ENCODE measurements around the gene SCN8A.
"Not testable (repeated sequence)": the region's sequence is repeated elsewhere in the genome, so short reads cannot be mapped to it uniquely, and the experiment has no call there.

Gene SCN8A

GRCh38 chr12:51625370-51625769 is 34.3 kb downstream of the SCN8A start:
- no peak for DNase-seq (ENCODE audit: low read depth)

GRCh38 chr12:51626115-51626514 is 35.1 kb downstream of the SCN8A start:
- DNase-seq (ENCODE audit: low read depth): no peak

- DNase-seq (ENCODE audit: low read depth): no peak
Observed at GRCh38 chr12:51626629-51627028, 35.6 kb downstream of the SCN8A start.

GRCh38 chr12:51630256-51630880 is 39.3 kb downstream of the SCN8A start:
- DNase-seq (ENCODE audit: low read depth): no peak

- no peak for DNase-seq (ENCODE audit: low read depth)
Observed at GRCh38 chr12:51630986-51631385, 40.0 kb downstream of the SCN8A start.

GRCh38 chr12:51631591-51631990 is 40.6 kb downstream of the SCN8A start:
- DNase-seq (ENCODE audit: low read depth): peak; percentile 33

- DNase-seq (ENCODE audit: low read depth): no peak
Observed at GRCh38 chr12:51632623-51633022, 41.6 kb downstream of the SCN8A start.

- DNase-seq (ENCODE audit: low read depth): no peak
Observed at GRCh38 chr12:51635346-51635745, 44.3 kb downstream of the SCN8A start.

GRCh38 chr12:51636581-51636980 is 45.5 kb downstream of the SCN8A start:
- no peak for DNase-seq (ENCODE audit: low read depth)

GRCh38 chr12:51636986-51637385 is 46.0 kb downstream of the SCN8A start:
- no peak for DNase-seq (ENCODE audit: low read depth)

GRCh38 chr12:51639361-51639760 is 48.3 kb downstream of the SCN8A start:
- no peak for DNase-seq (ENCODE audit: low read depth)

- no peak for DNase-seq (ENCODE audit: low read depth)
Observed at GRCh38 chr12:51642286-51642685, 51.3 kb downstream of the SCN8A start.

- DNase-seq (ENCODE audit: low read depth): no peak
Observed at GRCh38 chr12:51643951-51644350, 52.9 kb downstream of the SCN8A start.

GRCh38 chr12:51644691-51645090 is 53.7 kb downstream of the SCN8A start:
- not testable (repeated sequence) for DNase-seq (ENCODE audit: low read depth)

- DNase-seq (ENCODE audit: low read depth): no peak
Observed at GRCh38 chr12:51645961-51646360, 54.9 kb downstream of the SCN8A start.

GRCh38 chr12:51647647-51648046 is 56.6 kb downstream of the SCN8A start:
- DNase-seq (ENCODE audit: low read depth): no peak

GRCh38 chr12:51653431-51653830 is 62.4 kb downstream of the SCN8A start:
- DNase-seq (ENCODE audit: low read depth): no peak

- no peak for DNase-seq (ENCODE audit: low read depth)
Observed at GRCh38 chr12:51661199-51661598, 70.2 kb downstream of the SCN8A start.

- no peak for DNase-seq (ENCODE audit: low read depth)
Observed at GRCh38 chr12:51661836-51662235, 70.8 kb downstream of the SCN8A start.

- DNase-seq (ENCODE audit: low read depth): no peak
Observed at GRCh38 chr12:51662728-51663154, 71.7 kb downstream of the SCN8A start.

GRCh38 chr12:51663390-51663789 is 72.4 kb downstream of the SCN8A start:
- DNase-seq (ENCODE audit: low read depth): no peak

- DNase-seq (ENCODE audit: low read depth): no peak
Observed at GRCh38 chr12:51666696-51667095, 75.7 kb downstream of the SCN8A start.

- no peak for DNase-seq (ENCODE audit: low read depth)
Observed at GRCh38 chr12:51667269-51667668, 76.2 kb downstream of the SCN8A start.

GRCh38 chr12:51669271-51669670 is 78.2 kb downstream of the SCN8A start:
- no peak for DNase-seq (ENCODE audit: low read depth)

GRCh38 chr12:51669996-51670395 is 79.0 kb downstream of the SCN8A start:
- no peak for DNase-seq (ENCODE audit: low read depth)
